Activated CD8-positive, alpha-beta memory T cell treated with anti-CD3 and anti-CD28 coated beads for 36 hours (primary cell): Measurements from ENCODE around the gene IL1R2. TPM values are rescaled to one million over a fixed set of nuclear protein-coding genes. Genes with fewer than 3 reads are reported as not detected.

Experiments
- CTCF ChIA-PET: fragments of 350-600 bp; sonication (Branson Sonifier 250); formaldehyde crosslinking; loops from one replicate; lab custom pipeline; 2021; ENCODE audit warnings: antibody characterized with exemption; lab: Charles Lee
- POLR2A ChIA-PET: fragments of 350-600 bp; sonication (Branson Sonifier 250); formaldehyde crosslinking; loops from one replicate; lab custom pipeline; 2021; ENCODE audit warnings: antibody characterized with exemption; lab: Charles Lee
- total RNA-seq, 2 experiments: library from RNA; stranded (reverse); gene quantifications; one replicate each; pipeline ENCODE4 v1.2.3, GENCODE V29; 2021

IL1R2 gene
- total RNA-seq, 2 experiments from 2014 or later = 0.80 to 1.5 TPM

DNA sequence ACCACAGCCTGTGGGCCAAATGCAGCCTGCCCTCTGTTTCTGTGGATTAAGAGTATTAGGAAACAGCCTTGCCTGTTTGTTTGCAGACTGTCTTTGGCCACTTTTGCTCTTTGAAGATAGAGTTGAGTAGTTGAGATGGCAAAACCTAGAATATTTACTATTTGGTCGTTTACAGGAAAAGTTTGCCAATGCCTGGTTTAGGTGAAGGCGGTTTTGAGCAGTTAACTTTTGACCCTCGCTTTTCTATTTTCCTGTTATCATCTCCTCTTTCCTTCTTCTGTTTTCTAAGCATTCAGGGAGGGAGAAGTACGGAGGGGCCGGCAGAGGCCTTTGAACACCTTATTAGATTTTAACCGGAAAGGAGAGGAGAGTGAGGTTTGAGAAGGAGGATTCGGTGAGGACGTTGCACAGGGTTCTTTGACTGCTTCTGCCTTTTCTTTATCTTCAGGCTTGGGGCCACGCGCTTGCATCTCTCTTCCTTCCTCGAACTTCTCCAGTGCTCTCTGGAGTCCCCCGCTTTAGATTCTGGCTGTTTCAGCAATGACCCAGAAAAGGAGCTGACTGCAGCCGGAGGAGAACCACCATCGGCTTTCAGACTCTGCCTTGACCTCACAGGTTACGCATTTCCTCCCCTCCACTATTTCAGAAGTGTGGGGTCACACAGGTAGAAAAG is 39.2 kb downstream of the IL1R2 start:
- ChIA-PET POLR2A (no interaction called here), CTCF (interaction anchor here (0.7 kb wide), 1 partner anchor 11 kb away, joined by 3 read pairs; no protein-coding TSS in a partner anchor)

DNA sequence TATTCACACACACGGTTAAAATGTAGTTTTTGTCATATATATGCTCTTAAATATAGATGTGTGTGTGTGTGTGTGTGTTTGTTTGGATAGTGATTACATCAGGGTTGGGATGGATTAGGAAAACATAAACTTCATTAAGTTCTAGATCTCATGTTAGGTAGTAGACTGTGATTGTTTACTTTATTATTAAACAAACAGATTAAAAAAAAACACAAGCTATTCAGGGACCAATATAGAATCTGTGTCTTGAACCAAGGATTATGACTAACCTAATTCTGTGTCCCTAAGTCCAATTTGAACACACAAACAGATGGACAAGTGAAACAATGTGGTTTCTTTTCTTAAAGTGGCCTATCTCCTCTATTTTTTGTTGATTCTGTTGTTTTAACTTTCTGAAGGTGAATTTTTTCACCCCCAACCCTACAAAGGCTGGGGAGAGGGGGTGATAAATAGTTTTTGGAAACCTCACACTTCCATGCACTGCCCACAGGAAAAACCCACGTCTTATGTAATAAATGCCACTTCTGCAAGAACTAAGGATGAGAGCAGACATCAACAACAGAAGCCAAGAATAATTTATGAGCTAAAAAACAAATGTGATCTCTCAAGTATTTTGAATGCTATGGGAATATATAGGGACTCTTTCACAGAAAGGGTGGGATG is 40.7 kb downstream of the IL1R2 start:
- CTCF ChIA-PET = interaction anchor here (1.4 kb wide), 1 partner anchor 208 kb away, joined by 3 read pairs; no protein-coding TSS in a partner anchor
- POLR2A ChIA-PET = no interaction called here

DNA sequence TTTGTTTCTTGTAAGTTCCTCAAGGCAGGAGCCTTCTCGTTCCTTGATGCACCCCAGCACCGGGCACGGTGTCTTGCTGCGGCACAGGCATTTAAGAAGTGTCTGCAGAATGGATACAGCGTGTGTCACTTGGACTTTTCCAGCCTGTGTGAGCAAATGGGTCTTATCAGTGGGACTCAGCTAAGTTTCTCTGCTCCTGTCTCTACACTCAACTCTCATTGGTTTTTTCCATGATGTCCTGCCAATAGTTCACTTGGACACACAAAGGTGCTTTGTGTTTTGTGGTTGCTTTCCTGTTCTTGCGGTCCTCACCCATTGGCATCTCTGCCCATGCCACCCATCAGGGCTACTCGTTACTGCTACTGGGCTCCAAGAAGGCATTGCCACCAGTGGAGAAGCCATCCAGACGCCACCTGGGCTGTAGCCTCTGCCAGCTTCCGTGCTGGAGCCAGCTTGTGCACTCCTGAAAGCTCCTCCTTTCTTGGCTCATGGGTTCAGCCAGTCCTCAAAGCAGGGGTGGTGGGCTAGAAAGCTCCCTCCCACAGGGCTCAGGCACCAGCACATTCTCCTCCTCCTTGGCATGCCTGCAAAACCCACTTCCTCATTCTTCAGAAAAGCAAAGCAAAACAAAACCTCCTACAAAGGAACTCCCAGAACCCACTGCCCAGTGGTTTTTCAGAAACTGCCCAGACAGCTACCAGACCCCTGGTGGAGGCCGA is 41.4 kb downstream of the IL1R2 start:
- CTCF ChIA-PET = interaction anchor here (0.7 to 1.4 kb wide), 2 partner anchors 125 to 208 kb away, joined by 3 read pairs; no protein-coding TSS in a partner anchor
- POLR2A ChIA-PET = no interaction called here

DNA sequence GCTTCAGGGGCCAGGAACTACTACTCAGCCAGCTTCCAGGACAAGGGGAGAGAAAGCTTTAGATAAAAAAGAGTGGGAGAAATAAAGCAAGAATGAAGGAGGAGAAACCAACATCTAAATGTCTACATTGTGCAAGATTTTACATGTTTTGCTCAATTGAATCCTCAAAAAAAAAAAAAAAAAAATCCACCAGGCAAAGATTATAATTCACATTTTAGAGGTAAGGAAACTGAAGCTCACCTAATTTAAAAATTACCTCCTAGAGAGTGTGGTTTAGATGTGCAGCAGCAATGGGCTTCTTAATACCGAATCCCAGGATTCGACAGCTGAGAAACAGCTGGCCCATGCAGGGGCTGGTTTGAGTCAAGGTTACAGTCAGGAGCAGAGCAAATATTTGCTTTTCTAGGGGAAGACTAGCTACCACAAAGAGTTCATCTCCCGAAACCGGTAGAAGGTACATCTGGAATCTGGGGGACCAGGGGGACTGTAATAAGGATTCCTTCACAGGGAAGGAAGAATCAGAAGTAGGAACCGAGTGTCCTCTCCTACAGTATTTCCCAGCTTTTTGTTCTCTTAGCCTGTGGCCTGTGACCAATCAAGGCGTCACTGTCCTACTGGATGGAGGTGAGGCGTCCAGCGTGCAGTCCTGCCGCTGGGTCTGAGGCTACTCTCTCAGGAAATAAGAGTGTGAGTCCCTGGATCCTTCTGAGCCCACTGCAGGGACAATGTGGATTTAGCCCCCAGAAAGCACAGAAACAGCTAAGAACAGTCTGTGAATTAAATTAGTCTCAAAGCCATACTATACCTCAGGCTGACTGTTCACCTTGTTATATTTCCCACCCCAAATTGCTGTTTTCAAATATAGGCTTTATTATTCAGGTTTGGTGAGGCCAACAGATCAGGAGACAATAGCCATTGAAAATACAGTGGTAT is 42.3 kb downstream of the IL1R2 start:
- POLR2A ChIA-PET = no interaction called here
- CTCF ChIA-PET = interaction anchor here (0.7 to 1.4 kb wide), 2 partner anchors 124 to 207 kb away, joined by 3 read pairs; no protein-coding TSS in a partner anchor

DNA sequence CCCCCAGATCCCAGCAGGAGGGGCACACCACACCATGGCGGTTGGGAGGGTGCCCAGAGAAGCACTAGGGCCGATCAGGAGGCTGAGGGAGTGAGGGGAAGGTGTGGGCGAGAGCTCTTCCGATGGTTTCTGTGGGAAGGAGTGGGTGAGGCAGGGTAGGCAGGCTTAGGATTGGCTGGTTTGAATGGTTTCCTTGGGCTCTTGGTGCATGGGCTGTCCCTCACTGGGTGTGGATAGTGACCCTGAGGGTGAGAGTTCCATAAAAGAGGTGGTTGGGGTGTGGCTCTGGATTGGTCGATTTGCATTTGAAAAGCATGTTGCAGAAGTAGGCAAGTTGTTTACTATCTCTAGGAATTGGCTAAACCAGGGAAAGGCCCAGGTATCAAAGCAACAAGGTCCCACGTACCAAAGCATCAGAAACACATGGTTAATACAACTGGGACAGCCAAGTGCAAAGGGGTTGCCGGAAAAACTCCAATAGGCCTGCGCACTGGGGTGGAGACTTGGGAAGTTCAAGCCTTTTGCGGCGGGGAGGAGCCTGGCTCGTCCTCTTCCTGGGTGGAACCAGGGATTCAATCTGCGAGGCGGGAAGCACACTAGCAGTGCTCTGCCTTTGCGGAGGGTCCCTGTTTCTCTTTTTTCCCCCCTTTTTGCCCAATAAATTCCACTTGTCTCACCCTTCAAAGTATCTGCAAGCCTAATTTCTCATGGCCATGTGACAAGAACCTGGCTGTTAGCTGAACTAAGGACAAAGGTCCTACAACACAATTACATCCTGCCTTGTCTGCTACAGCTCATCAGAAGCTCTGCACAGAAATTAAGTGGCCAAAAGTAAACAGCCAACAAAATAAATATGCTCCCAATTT is 43.2 kb downstream of the IL1R2 start:
- POLR2A ChIA-PET = no interaction called here

DNA sequence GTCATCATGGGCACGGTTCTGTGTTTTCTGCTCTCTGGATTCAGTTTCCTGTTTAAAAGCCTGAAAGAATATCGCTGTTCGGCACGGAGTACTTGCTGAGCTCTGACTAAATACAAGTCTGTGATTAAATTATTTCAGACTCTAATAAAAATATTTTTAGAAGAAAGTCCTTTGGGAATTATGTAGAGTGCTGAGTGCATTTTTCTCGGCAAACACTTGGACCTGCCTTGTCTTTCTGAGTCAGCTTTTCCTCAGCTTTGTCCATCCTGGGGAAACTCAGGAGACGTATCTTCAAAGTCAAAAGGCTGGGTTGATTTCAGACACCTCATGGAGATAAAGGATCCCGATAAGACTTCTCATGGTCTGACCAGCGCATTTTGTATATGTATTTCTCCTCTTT is 45.9 kb downstream of the IL1R2 start:
- ChIA-PET POLR2A (no interaction called here), CTCF (interaction anchor here (1.7 kb wide), 1 partner anchor 19 kb away, joined by 4 read pairs; no protein-coding TSS in a partner anchor)

More for the DNA sequence above, 43.2 kb downstream of the IL1R2 start:
- CTCF ChIA-PET = interaction anchor here (0.9 kb wide), 1 partner anchor 27 kb away, joined by 3 read pairs; no protein-coding TSS in a partner anchor

DNA sequence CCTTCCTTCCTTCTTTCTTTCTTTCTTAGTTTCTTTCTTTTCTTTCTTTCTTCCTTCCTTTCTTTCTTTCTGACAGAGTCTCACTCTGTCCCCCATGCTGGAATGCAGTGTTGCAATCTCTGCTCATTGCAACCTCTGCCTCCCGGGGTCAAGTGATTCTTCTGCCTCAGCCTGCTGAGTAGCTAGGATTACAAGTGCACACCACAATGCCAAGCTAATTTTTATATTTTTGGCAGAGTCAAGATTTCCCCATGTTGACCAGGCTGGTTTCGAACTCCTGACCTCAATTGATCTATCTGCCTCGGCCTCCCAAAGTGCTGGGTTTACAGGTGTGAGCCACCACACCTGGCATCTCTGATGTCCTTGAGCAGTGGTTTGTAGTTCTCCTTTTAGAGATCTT is 48.5 kb downstream of the IL1R2 start:
- POLR2A ChIA-PET = no interaction called here
- CTCF ChIA-PET = no interaction called here

DNA sequence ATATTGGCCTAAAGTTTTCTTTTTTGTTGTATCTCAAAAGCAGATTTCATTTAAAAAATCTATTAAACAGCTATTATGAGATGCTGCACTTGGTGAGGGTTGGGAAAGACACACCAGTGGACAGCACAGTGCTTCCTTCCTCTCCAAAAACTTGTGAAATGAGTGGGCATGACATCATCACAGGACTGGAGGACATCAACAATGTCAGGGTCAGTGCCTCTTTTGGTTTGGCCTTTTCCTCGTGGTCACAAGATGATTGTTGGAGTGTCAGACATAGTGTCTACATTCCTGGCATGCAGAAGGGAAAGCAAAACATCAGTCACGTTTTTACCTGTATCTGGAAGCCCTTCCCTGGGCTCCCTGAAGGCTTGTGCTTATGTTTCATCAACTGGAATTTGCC is 49.6 kb downstream of the IL1R2 start:
- ChIA-PET POLR2A (no interaction called here), CTCF (no interaction called here)

DNA sequence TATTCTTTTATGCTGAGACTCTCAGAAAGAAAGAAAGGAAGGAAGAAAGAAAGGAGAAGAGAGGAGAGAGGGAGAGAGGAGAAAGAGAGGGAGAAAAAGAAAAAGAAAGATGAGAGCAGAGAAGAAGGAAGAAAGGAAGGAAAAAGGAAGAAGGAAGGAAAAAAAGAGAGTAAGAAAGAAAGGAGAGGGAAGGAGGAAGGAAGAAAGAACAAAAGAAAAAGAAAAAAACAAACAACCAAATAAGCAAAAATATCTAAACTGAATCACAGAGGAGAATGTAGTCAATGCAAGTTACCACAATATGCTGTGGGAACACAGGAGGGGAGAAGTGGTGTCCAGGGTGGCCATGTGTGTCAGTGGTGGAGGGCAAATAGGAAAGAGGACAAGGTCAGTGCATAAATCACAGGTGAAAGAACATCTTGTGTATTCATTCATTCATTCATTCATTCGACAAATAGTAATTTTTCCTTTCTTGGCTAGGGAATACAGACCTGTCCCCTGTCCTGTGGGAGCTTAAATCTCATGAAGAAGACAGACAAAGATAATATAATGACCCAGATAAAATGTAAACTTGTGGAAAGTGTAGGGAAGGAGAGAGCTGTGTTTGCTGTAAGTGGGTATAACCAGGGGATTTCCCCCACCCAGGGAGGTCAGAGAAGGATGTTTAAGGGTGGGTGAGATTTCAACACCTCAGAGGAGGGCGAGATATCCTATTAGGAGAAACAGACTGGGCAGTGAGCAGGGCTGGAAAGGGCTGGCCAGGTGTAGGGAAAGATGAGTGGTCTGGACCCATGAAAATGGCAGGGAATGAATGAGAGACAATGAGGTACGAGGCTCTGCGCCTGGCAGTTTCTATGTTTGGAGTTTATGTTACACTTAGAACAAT is 50.7 kb downstream of the IL1R2 start:
- ChIA-PET POLR2A (no interaction called here), CTCF (no interaction called here)

DNA sequence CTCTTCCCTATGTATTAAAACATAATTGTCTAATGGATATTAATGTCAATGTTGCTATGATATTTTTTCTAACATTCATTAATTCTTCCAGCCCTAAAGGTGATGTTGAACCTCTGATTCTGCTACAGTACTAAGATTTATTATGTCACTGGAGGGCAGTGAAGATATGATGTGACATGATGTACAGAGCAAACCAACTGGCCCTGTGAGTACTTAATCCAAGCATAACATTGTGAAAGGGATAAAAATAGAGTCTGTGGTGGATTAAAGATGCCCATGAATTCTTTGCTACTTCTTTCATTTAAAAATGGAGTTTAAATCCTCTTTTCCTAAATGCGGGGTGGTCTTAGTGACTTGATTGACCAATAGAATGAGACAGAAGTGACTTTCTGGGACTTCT is 51.8 kb downstream of the IL1R2 start:
- CTCF ChIA-PET = no interaction called here
- POLR2A ChIA-PET = no interaction called here

DNA sequence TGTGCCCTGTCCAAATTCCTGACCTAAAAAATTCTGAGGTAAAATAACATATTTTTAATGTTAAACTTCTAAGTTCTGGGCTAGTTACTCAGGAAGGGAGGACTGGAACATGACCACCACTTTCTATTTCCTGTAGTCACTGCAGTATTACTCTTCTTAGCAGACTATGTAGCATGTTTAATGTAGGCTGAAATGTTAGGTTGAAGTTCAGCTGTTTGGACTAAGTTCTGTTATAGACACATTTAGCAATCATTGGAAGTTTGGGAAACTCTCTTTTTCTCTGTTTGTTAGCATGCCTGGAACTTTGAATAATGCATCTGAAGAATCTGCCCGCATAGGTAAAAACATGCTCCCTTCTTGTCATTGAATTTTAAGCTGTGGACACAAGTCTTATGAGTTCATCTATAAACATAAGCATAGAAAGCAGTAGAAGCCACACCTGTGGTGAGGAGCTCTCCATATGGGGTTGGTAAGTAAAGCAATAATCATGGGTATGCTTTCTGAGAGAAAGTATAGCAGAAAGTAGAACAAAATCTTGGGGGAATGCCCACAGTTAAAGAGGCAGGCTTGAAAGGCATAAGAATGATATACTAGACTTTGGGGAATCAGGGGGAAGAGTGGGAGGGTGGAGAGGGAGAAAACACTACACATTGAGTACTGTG is 52.6 kb downstream of the IL1R2 start:
- ChIA-PET POLR2A (no interaction called here), CTCF (interaction anchor here (1.3 kb wide), 1 partner anchor 24 kb away, joined by 3 read pairs; no protein-coding TSS in a partner anchor)

DNA sequence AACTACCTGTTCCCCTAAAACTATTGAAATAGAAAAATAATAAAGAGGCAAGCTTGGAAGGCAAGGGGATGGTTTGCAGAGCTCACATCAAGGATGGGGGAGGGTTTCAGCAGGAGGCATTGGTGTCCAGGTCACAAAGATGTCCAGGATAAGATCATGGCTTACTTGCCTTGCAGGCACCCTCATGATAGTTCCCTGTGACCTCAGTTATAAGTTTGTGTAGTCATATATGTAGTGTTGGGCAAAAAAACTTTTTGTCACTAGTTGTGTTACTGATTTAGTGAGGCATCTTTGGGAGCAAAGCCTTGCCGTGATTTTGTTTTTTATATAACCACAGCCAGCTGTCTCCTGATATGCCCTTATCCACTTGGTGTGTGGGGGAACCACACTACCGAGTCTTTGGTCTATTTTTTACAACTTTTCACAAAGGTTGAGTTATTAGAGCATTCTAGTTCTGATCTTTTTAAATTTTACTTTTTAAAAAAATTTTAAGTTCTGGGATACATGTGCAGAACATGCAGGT is 53.3 kb downstream of the IL1R2 start:
- CTCF ChIA-PET = interaction anchor here (1.3 kb wide), 1 partner anchor 25 kb away, joined by 3 read pairs; no protein-coding TSS in a partner anchor
- POLR2A ChIA-PET = no interaction called here

DNA sequence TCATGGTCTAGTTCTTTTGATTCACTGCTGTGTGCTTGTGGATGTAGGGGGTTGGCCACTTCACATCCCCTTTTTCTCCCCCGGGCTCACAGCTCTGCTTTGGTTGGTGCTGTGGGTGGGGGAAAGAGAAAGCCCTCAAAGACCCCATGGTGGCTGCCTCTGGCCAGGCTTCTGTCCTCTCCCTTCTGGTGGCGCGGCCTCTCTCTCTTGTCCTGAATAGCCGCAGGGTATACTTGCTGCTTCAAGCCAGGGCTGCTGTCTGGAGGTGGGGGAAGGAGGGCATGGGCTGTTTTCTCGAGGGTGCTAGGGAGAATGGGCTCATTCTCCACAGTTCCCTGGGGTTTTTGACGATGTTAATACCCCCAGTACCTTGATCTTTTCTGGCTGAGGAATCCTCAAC is 53.9 kb downstream of the IL1R2 start:
- CTCF ChIA-PET = interaction anchor here (0.6 to 1.0 kb wide), 2 partner anchors 25 to 58 kb away, joined by 3 to 4 read pairs; no protein-coding TSS in a partner anchor
- POLR2A ChIA-PET = no interaction called here

DNA sequence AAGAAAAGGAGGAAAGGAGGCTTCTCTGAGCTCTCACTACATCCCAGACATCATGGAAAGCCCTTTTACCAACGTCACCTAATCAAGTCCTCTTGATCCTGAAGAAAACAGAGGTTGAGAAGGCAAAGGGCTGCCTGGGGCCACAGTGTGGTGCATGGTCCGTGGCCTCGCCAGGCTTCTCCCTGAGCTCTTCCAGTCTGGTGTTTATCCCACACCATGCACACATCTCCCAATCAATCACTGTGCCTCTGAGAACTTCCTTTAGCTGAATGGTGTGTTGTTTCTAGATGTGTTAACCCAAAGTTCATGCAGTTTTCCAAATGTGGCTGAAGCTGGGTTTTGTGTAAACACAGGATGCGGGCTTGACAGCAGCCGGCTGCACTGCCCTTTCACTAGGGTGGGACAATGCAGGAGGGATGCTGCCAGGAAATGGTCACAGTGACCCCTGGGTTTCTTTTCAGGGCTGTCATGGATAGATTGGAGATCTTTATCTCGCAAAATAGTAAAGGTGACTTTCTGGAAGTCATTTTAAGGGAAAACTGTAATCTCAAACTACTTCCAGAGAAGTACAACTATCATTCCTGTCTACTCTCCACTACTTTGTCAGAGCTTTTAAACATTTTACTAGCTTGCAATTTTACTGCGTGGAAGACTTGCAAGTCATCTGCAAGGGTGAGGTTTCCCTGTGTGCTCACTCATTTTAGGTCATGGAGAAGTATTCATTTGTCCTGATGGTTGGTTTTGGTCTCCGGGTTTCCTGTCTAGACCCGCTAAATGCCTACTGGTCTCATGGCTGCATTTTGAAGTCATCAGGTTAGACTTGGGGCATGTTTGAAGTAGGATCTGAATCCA is 54.6 kb downstream of the IL1R2 start:
- ChIA-PET CTCF (interaction anchor here (0.6 to 1.0 kb wide), 2 partner anchors 26 to 58 kb away, joined by 3 to 4 read pairs; no protein-coding TSS in a partner anchor), POLR2A (no interaction called here)

DNA sequence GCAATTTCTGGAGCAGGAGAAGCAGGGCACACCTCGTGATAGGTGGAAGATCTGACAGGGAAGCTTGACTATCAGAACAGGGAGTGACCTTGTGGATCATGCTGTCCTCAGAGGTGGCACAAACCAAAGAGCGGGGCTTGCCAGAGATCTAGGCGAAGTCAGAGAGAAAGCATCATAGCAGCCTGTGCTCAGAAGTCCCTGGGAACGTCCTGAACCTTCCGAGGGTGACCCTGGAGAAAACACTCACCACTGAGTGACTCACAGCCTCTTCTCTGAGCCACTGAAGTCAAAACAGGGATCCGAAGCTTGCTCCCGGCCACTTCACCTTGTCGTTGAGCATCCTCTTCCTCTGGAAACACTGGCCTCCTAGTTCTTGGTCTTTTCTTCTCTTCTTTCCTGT is 56.7 kb downstream of the IL1R2 start:
- ChIA-PET CTCF (no interaction called here), POLR2A (no interaction called here)
